Measurements from ENCODE around the gene REXO1. TPM values are rescaled to one million over a fixed set of nuclear protein-coding genes. Genes with fewer than 3 reads are reported as not detected.

The REXO1 gene
- total and polyA plus RNA-seq, 9 of the 15 experiments (the other 6 are each of a cell fraction or from before 2014, with no cell fraction given), result 0.04 to 63.3 (median 15.8) TPM

GRCh38 chr19:1862424-1863327, 14.4 kb upstream of the REXO1 start (continued):
- TF ChIP-seq ASH1L (IDR thresholded peaks at IDR 0.05; ENCODE audit: borderline replicate concordance, low read depth, partially characterized antibody) (no peak), CEBPG (CRISPR knock-in tag; IDR thresholded peaks at IDR 0.05) (no peak), CEBPG (tag; conservative IDR thresholded peaks at IDR 0.05 in 1 of 2, IDR thresholded peaks at IDR 0.05 in 1 of 2) (no peak), ZNF124 (CRISPR knock-in tag; IDR thresholded peaks at IDR 0.05) (no peak), RBM14 (IDR thresholded peaks at IDR 0.05; ENCODE audit: borderline replicate concordance, insufficient read depth, low read depth, low read length) (0 out of 2 replicates have a peak, but pooled peaks have one; percentile 40), DIDO1 (tag; IDR thresholded peaks at IDR 0.05; ENCODE audit: low read depth) (no peak), DEAF1 (CRISPR knock-in tag; IDR thresholded peaks at IDR 0.05) (no peak), KDM5B (IDR thresholded peaks at IDR 0.05; ENCODE audit: insufficient replicate concordance, low read depth, low read length) (peak; percentile 12), ZFX (CRISPR knock-in tag; IDR thresholded peaks at IDR 0.05) (peak; percentile 36), POLR2A (conservative IDR thresholded peaks at IDR 0.05) (peak; percentile 58; the same call in 1 of the 2 replicates), CREB3L1 (IDR thresholded peaks at IDR 0.05; ENCODE audit: borderline replicate concordance, low read depth) (peak; percentile 51; the same call in 1 of the 2 replicates), HSF4 (CRISPR knock-in tag; IDR thresholded peaks at IDR 0.05; ENCODE audit: borderline replicate concordance) (no peak), CBX2 (IDR thresholded peaks at IDR 0.05; ENCODE audit: insufficient read depth, low read length, poor library complexity, severe bottlenecking) (no peak), MBD2 (IDR thresholded peaks at IDR 0.05; ENCODE audit: borderline replicate concordance, low read depth) (no peak), MAFF (IDR thresholded peaks at IDR 0.05; ENCODE audit: low read length) (no peak), ZNF436 (CRISPR knock-in tag; IDR thresholded peaks at IDR 0.05) (peak; percentile 62)
- TF ChIP-seq, protein P1, sequence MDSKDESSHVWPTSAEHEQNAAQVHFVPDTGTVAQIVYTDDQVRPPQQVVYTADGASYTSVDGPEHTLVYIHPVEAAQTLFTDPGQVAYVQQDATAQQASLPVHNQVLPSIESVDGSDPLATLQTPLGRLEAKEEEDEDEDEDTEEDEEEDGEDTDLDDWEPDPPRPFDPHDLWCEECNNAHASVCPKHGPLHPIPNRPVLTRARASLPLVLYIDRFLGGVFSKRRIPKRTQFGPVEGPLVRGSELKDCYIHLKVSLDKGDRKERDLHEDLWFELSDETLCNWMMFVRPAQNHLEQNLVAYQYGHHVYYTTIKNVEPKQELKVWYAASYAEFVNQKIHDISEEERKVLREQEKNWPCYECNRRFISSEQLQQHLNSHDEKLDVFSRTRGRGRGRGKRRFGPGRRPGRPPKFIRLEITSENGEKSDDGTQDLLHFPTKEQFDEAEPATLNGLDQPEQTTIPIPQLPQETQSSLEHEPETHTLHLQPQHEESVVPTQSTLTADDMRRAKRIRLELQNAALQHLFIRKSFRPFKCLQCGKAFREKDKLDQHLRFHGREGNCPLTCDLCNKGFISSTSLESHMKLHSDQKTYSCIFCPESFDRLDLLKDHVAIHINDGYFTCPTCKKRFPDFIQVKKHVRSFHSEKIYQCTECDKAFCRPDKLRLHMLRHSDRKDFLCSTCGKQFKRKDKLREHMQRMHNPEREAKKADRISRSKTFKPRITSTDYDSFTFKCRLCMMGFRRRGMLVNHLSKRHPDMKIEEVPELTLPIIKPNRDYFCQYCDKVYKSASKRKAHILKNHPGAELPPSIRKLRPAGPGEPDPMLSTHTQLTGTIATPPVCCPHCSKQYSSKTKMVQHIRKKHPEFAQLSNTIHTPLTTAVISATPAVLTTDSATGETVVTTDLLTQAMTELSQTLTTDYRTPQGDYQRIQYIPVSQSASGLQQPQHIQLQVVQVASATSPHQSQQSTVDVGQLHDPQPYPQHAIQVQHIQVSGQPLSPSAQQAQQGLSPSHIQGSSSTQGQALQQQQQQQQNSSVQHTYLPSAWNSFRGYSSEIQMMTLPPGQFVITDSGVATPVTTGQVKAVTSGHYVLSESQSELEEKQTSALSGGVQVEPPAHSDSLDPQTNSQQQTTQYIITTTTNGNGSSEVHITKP (IDR thresholded peaks at IDR 0.05; ENCODE audit: partially characterized antibody), result no peak
- TF ChIP-seq, protein P2, sequence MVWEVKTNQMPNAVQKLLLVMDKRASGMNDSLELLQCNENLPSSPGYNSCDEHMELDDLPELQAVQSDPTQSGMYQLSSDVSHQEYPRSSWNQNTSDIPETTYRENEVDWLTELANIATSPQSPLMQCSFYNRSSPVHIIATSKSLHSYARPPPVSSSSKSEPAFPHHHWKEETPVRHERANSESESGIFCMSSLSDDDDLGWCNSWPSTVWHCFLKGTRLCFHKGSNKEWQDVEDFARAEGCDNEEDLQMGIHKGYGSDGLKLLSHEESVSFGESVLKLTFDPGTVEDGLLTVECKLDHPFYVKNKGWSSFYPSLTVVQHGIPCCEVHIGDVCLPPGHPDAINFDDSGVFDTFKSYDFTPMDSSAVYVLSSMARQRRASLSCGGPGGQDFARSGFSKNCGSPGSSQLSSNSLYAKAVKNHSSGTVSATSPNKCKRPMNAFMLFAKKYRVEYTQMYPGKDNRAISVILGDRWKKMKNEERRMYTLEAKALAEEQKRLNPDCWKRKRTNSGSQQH (CRISPR knock-in tag; IDR thresholded peaks at IDR 0.05), result no peak

All from K562 (cell line).